H1 (cell line): ENCODE measurements around the gene OTOGL. TPM values are rescaled to one million over a fixed set of nuclear protein-coding genes. Genes with fewer than 3 reads are reported as not detected.

ENCODE experiments used
- CHD1 ChIP-seq: IDR thresholded peaks from 2 replicates; pipeline ENCODE4 v1.6.1; 2012; ENCODE audit warnings: low read depth, low read length, improper control_type of control experiment
- EZH2 ChIP-seq: fragments of 200-600 bp; sonication (generic); IDR thresholded peaks from 2 replicates; pipeline ENCODE4 v1.7.1; 2012; ENCODE audit warnings: low read depth, mild to moderate bottlenecking, moderate library complexity, low read length, inconsistent platforms; ENCODE audit not compliant: severe bottlenecking
- KDM5A ChIP-seq: fragments of 200-600 bp; IDR thresholded peaks from 2 replicates; pipeline ENCODE4 v1.7.1; 2012; ENCODE audit warnings: mild to moderate bottlenecking, low read length, inconsistent platforms, mixed read lengths
- POU5F1 ChIP-seq: IDR thresholded peaks from 2 replicates; pipeline ENCODE4 v1.6.1; 2011; ENCODE audit warnings: low read depth, mild to moderate bottlenecking, low read length, moderate library complexity
- RAD21 ChIP-seq, 2 experiments: IDR thresholded peaks in 1 of 2; conservative IDR thresholded peaks in 1 of 2; 2 replicates each; pipeline ENCODE4 v1.6.1; 2011; ENCODE audit warnings: low read depth in 2 of 2, low read length in 2 of 2, improper control_type of control experiment in 1 of 2, inconsistent platforms in 1 of 2, mild to moderate bottlenecking in 1 of 2, moderate library complexity in 1 of 2
- RXRA ChIP-seq: IDR thresholded peaks from 2 replicates; pipeline ENCODE4 v1.6.1; 2011; ENCODE audit warnings: low read depth, mild to moderate bottlenecking, low read length, moderate library complexity; ENCODE audit not compliant: insufficient read depth
- SIRT6 ChIP-seq: IDR thresholded peaks from one replicate; pipeline ENCODE4 v1.7.1; 2012; ENCODE audit warnings: low read length, inconsistent platforms
- SP2 ChIP-seq: IDR thresholded peaks from 2 replicates; pipeline ENCODE4 v1.6.1; 2012; ENCODE audit warnings: mild to moderate bottlenecking, low read length, inconsistent platforms
- TCF12 ChIP-seq: IDR thresholded peaks from 2 replicates; pipeline ENCODE4 v1.6.1; 2011; ENCODE audit warnings: low read depth, mild to moderate bottlenecking, low read length
- polyA plus RNA-seq, 7 experiments: library from polyadenylated mRNA; depleted of rRNA in 3 of 7; stranded (reverse) in 5 of 7; unstranded in 2 of 7; fragments of >200 nt in 5 of 7; fragments of 200-250 nt in 2 of 7; gene quantifications; 1 replicate in 5 of 7; 2 replicates in 1 of 7; 4 replicates in 1 of 7; pipeline versions ENCODE4 v1.2.1 to v1.2.3, GENCODE V29; 2011 to 2013; ENCODE audit warnings: missing spikeins in 2 of 7, mixed read lengths in 2 of 7
- total RNA-seq: library from RNA; stranded (reverse); fragmentation: NEBNext Ultra II Directional; extraction: Animal tissue kit (Norgen Biotek cat#: 25700); gene quantifications from 2 replicates; pipeline ENCODE4 v1.2.1, GENCODE V29; 2021

Gene OTOGL
- total and polyA plus RNA-seq, 2 of the 8 experiments (the other 6 are each of a cell fraction or from before 2014, with no cell fraction given) = 0.12 to 0.17 TPM

GRCh38 chr12:80401191-80401590 is 301.9 kb downstream of the OTOGL start (continued):
- TF ChIP-seq POU5F1 (no peak), RXRA (no peak), TCF12 (no peak), CHD1 (no peak), SIRT6 (no peak), SP2 (no peak), KDM5A (no peak), EZH2 (no peak), RAD21 (IDR thresholded peaks at IDR 0.05 in 1 of 2, conservative IDR thresholded peaks at IDR 0.05 in 1 of 2; ENCODE audit: low read depth in 2 of 2, low read length in 2 of 2) (no peak)
- TF ChIP-seq, all 59 proteins: peak for 0
